ENCODE measurements around the gene MTMR6.

Gene MTMR6

GRCh38 chr13:25281193-25281934, 5.9 kb downstream of the MTMR6 start:
- ChIA-PET CTCF (interaction anchor here (0.9 to 7.1 kb wide), 3 partner anchors 8 to 12 kb away, joined by 4 to 80 read pairs (median 4); no protein-coding TSS in a partner anchor), POLR2A (no interaction called here)
- peak; percentile 23 for DNase-seq (ENCODE audit: extremely low spot score)
- TF ChIP-seq CTCF (IDR thresholded peaks at IDR 0.05; ENCODE audit: control extremely low read depth, extremely low read depth, low read depth, missing control alignments) = no peak

DNA sequence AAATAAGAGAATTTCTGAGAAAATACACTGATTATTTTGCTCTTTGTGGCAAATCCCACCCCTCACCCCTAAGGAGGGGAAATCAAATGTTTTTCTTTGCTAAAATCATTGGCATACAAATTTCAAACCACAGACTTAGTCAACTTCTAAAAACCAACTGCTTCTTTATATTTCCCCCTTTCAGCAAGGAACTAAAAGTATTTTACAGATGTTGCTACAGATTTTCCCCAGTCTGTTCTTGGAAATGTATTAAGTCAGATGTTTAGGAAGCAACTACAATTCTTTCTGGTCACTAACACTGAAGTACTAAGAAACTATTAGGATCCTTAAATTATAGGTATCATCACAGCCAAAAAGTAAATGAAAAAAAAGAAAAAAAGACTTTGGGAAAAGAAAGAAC, 6.9 kb downstream of the MTMR6 start:
- DNase-seq (ENCODE audit: extremely low spot score) = no peak
- POLR2A ChIA-PET = no interaction called here
- CTCF ChIA-PET = no interaction called here
- TF ChIP-seq CTCF (IDR thresholded peaks at IDR 0.05; ENCODE audit: control extremely low read depth, extremely low read depth, low read depth, missing control alignments) = no peak

DNA sequence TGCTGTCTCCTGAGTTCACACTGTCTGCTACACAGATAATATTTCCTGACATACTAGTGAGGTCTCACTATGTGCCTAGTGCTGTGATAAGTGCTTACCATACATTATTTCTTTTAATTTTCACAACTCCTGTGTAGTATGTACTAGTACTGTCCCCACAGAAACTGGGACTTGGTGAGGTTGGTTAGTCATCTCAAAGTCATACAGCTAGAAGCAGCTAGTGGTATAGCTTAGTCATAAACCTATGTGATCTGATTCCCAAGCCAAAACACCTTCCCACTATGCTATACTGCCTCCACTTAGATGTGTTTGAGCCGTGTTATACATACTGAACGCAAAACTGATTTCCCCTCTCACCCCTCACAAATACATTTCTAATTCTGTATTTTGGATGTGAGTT, 10.5 kb downstream of the MTMR6 start:
- POLR2A ChIA-PET = no interaction called here
- TF ChIP-seq CTCF (IDR thresholded peaks at IDR 0.05; ENCODE audit: control extremely low read depth, extremely low read depth, low read depth, missing control alignments) = no peak
- CTCF ChIA-PET = interaction anchor here (0.7 to 7.5 kb wide), 4 partner anchors 8 to 801 kb away, joined by 3 to 80 read pairs (median 6); partner anchors contain the start of gene MTMR6
- no peak for DNase-seq (ENCODE audit: extremely low spot score)

GRCh38 chr13:25268561-25268960, 18.7 kb downstream of the MTMR6 start:
- ChIA-PET CTCF (interaction anchor here (0.8 to 1.8 kb wide), 3 partner anchors 13 to 106 kb away, joined by 3 to 4 read pairs (median 4); no protein-coding TSS in a partner anchor), POLR2A (no interaction called here)
- no peak for DNase-seq (ENCODE audit: extremely low spot score)
- no peak for TF ChIP-seq CTCF (IDR thresholded peaks at IDR 0.05; ENCODE audit: control extremely low read depth, extremely low read depth, low read depth, missing control alignments)

DNA sequence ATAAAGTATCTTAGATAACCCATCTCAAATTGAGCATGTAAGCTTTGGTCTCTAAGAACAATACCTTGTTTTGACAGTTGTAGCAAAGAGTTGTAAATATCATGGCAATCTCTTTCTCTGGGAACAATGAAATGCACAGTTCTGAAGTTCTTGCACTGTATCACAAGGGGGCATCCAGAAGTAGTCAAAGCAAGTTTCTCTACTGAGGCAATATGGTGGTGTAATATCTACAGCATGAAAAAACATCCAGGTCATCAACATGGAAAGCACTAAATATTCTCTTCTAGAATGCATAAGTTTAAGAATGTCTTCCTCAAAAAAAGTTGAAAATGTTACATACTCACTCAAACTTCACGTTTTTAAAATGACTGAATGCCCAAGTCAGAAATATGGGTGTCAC, 19.6 kb downstream of the MTMR6 start:
- ChIA-PET CTCF (interaction anchor here (1.8 kb wide), 1 partner anchor 107 kb away, joined by 4 read pairs; no protein-coding TSS in a partner anchor), POLR2A (no interaction called here)
- peak; percentile 19 for TF ChIP-seq CTCF (IDR thresholded peaks at IDR 0.05; ENCODE audit: control extremely low read depth, extremely low read depth, low read depth, missing control alignments)
- DNase-seq (ENCODE audit: extremely low spot score) = no peak

DNA sequence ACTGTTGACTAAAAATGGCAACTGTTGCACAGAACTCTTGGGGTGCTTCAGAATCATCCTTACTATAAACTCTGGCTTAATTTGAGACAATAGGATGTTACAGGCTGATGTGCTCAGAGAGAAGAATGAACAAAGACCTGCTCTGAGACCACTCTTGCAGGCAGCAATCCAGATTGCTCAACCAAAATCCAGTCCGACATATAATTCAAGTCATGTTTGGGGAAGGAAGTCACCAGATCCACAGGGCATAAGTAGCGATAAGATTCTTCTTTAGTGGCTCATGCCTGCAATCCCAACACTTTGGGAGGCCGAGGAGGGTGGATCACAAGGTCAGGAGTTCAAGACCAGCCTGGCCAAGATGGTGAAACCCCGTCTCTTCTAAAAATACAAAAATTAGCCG, 20.6 kb downstream of the MTMR6 start:
- DNase-seq (ENCODE audit: extremely low spot score) = no peak
- TF ChIP-seq CTCF (IDR thresholded peaks at IDR 0.05; ENCODE audit: control extremely low read depth, extremely low read depth, low read depth, missing control alignments) = no peak
- CTCF ChIA-PET = interaction anchor here (0.6 kb wide), 1 partner anchor 104 kb away, joined by 3 read pairs; no protein-coding TSS in a partner anchor

More for the DNA sequence above, 20.6 kb downstream of the MTMR6 start:
- POLR2A ChIA-PET = no interaction called here
